SK-N-SH (cell line): ENCODE measurements around the gene BTAF1.

Experiments used
- CTCF ChIP-seq: fragments of 200-600 bp; sonication (generic); IDR thresholded peaks from 2 replicates; pipeline ENCODE4 v1.6.1; 2017; ENCODE audit warnings: antibody characterized with exemption, mild to moderate bottlenecking, moderate library complexity
- MAX ChIP-seq: IDR thresholded peaks from 2 replicates; pipeline ENCODE4 v1.4.0; 2012; ENCODE audit warnings: low read depth

GRCh38 chr10:92014620-92015019 lies 91.0 kb downstream of the BTAF1 start:
- TF ChIP-seq CTCF (no peak), MAX (no peak)
